H9 (cell line): ENCODE measurements around the gene KLK2. TPM values are rescaled to one million over a fixed set of nuclear protein-coding genes. Genes with fewer than 3 reads are reported as not detected.

Experiments
- DNase-seq: peaks from one replicate; pipeline ENCODE4 v3.0.0-alpha.2; 2017
- H2AFZ ChIP-seq: one replicate; pipeline ENCODE4 v1.6.1; 2013; ENCODE audit warnings: mild to moderate bottlenecking, low read length, control low read depth, moderate library complexity
- H2AK5ac ChIP-seq: 2 replicates; pipeline ENCODE4 v1.6.1; 2013; ENCODE audit warnings: low read length, control low read depth, mixed read lengths; ENCODE audit not compliant: insufficient read length
- H2BK120ac ChIP-seq: one replicate; pipeline ENCODE4 v1.6.1; 2013; ENCODE audit warnings: low read depth, mild to moderate bottlenecking, low read length, control low read depth, inconsistent platforms; ENCODE audit not compliant: poor library complexity, severe bottlenecking
- H2BK12ac ChIP-seq: 2 replicates; pipeline ENCODE4 v1.6.1; 2013; ENCODE audit warnings: low read length, control low read depth, mixed read lengths, low read depth; ENCODE audit not compliant: insufficient read length
- H2BK15ac ChIP-seq: 2 replicates; pipeline ENCODE4 v1.6.1; 2013; ENCODE audit warnings: low read depth, low read length, control low read depth
- H2BK20ac ChIP-seq: one replicate; pipeline ENCODE4 v1.6.1; 2013; ENCODE audit warnings: low read depth, mild to moderate bottlenecking, low read length, control low read depth, inconsistent platforms; ENCODE audit not compliant: poor library complexity, severe bottlenecking
- H2BK5ac ChIP-seq: 2 replicates; pipeline ENCODE4 v1.6.1; 2013; ENCODE audit warnings: low read length, control low read depth, mixed read lengths; ENCODE audit not compliant: insufficient read length
- H3K14ac ChIP-seq: 2 replicates; pipeline ENCODE4 v1.6.1; 2013; ENCODE audit warnings: low read length, control low read depth; ENCODE audit not compliant: insufficient read depth
- H3K18ac ChIP-seq: 2 replicates; pipeline ENCODE4 v1.6.1; 2013; ENCODE audit warnings: low read depth, mild to moderate bottlenecking, mixed read lengths, low read length, control low read depth; ENCODE audit not compliant: insufficient read length
- H3K23ac ChIP-seq: 2 replicates; pipeline ENCODE4 v1.6.1; 2013; ENCODE audit warnings: low read length, control low read depth, mixed read lengths, low read depth; ENCODE audit not compliant: insufficient read length
- H3K23me2 ChIP-seq: 2 replicates; pipeline ENCODE4 v1.6.1; 2013; ENCODE audit warnings: low read depth, mild to moderate bottlenecking, mixed read lengths, low read length, control low read depth; ENCODE audit not compliant: insufficient read length, poor library complexity, severe bottlenecking
- H3K27ac ChIP-seq: 2 replicates; pipeline ENCODE4 v1.5.1; 2013; ENCODE audit warnings: low read length, control low read depth, mixed read lengths, low read depth; ENCODE audit not compliant: insufficient read length
- H3K27me3 ChIP-seq: 2 replicates; pipeline ENCODE4 v1.6.1; 2013; ENCODE audit warnings: low read length, control low read depth, inconsistent platforms; ENCODE audit not compliant: insufficient read depth
- H3K4ac ChIP-seq: 2 replicates; pipeline ENCODE4 v1.6.1; 2013; ENCODE audit warnings: low read depth, mild to moderate bottlenecking, control low read depth, inconsistent platforms, low read length, moderate library complexity
- H3K4me1 ChIP-seq: 2 replicates; pipeline ENCODE4 v1.6.1; 2013; ENCODE audit warnings: low read length, control low read depth, inconsistent platforms; ENCODE audit not compliant: insufficient read depth
- H3K4me2 ChIP-seq: 2 replicates; pipeline ENCODE4 v1.6.1; 2013; ENCODE audit warnings: low read length, control low read depth, mixed read lengths; ENCODE audit not compliant: insufficient read length, insufficient read depth
- H3K56ac ChIP-seq: 2 replicates; pipeline ENCODE4 v1.6.1; 2013; ENCODE audit warnings: low read depth, mild to moderate bottlenecking, mixed read lengths, low read length, control low read depth; ENCODE audit not compliant: insufficient read length
- H3K79me1 ChIP-seq: 2 replicates; pipeline ENCODE4 v1.6.1; 2013; ENCODE audit warnings: low read depth, mild to moderate bottlenecking, moderate library complexity, low read length, control low read depth, inconsistent platforms; ENCODE audit not compliant: insufficient read depth, poor library complexity, severe bottlenecking
- H3K79me2 ChIP-seq: 2 replicates; pipeline ENCODE4 v1.6.1; 2013; ENCODE audit warnings: low read length, control low read depth, inconsistent platforms; ENCODE audit not compliant: insufficient read depth
- H3K9ac ChIP-seq: 2 replicates; pipeline ENCODE4 v1.6.1; 2013; ENCODE audit warnings: low read length, control low read depth, mixed read lengths; ENCODE audit not compliant: insufficient read length; ENCODE audit errors: extremely low read depth
- H3K9me3 ChIP-seq: one replicate; pipeline ENCODE4 v1.6.1; 2013; ENCODE audit warnings: low read depth, low read length, inconsistent platforms; ENCODE audit not compliant: control insufficient read depth
- H3T11ph ChIP-seq: one replicate; pipeline ENCODE4 v1.6.1; 2013; ENCODE audit warnings: mild to moderate bottlenecking, low read length, control low read depth, inconsistent platforms
- H4K20me1 ChIP-seq: one replicate; pipeline ENCODE4 v1.6.1; 2013; ENCODE audit not compliant: control insufficient read depth, insufficient read length, insufficient read depth
- H4K5ac ChIP-seq: 2 replicates; pipeline ENCODE4 v1.6.1; 2013; ENCODE audit warnings: low read depth, mild to moderate bottlenecking, mixed read lengths, low read length, control low read depth; ENCODE audit not compliant: insufficient read length
- H4K8ac ChIP-seq: replicated peaks from 2 replicates; pipeline ENCODE4 v1.6.1; 2013; ENCODE audit warnings: low read length, control low read depth, mixed read lengths, low read depth; ENCODE audit not compliant: insufficient read length
- H4K91ac ChIP-seq: 2 replicates; pipeline ENCODE4 v1.6.1; 2013; ENCODE audit warnings: low read depth, mild to moderate bottlenecking, moderate library complexity, mixed read lengths, low read length, control low read depth; ENCODE audit not compliant: insufficient read length
- H3K27ac Mint-ChIP-seq, 3 experiments: 2 replicates in 2 of 3; 3 replicates in 1 of 3; pipeline ENCODE4 v1.8.0; 2020 to 2021; ENCODE audit warnings: mixed read lengths in 3 of 3, mild to moderate bottlenecking in 1 of 3, moderate library complexity in 1 of 3
- H3K27me3 Mint-ChIP-seq: 2 replicates; pipeline ENCODE4 v1.8.0; 2021; ENCODE audit warnings: low read depth, mild to moderate bottlenecking, moderate library complexity, mixed read lengths
- H3K36me3 Mint-ChIP-seq, 3 experiments: 2 replicates in 2 of 3; 3 replicates in 1 of 3; pipeline ENCODE4 v1.8.0; 2020 to 2021; ENCODE audit warnings: low read depth in 3 of 3, mixed read lengths in 3 of 3; ENCODE audit not compliant: insufficient read depth in 1 of 3
- H3K4me1 Mint-ChIP-seq, 2 experiments: 2 replicates each; pipeline ENCODE4 v1.8.0; 2020; ENCODE audit warnings: mixed read lengths in 2 of 2
- H3K4me3 Mint-ChIP-seq, 2 experiments: 2 replicates in 1 of 2; 3 replicates in 1 of 2; pipeline ENCODE4 v1.8.0; 2020 to 2021; ENCODE audit warnings: mild to moderate bottlenecking in 2 of 2, mixed read lengths in 2 of 2, moderate library complexity in 1 of 2
- H3K9me3 Mint-ChIP-seq, 2 experiments: 2 replicates in 1 of 2; 3 replicates in 1 of 2; pipeline ENCODE4 v1.8.0; 2020; ENCODE audit warnings: mild to moderate bottlenecking in 2 of 2, mixed read lengths in 2 of 2, moderate library complexity in 1 of 2
- WGBS: extraction: QIAGEN DNeasy Blood & Tissue Kit; methylation state at CpG from one replicate; pipeline ENCODE4 v1.1.7; 2013; ENCODE audit warnings: missing lambda C conversion rate, low lambda C conversion rate, mixed read lengths; ENCODE audit not compliant: insufficient read length; ENCODE audit errors: extremely low coverage; 5-methylcytosine and 5-hydroxymethylcytosine counted together
- total RNA-seq: library from RNA; stranded (reverse); gene quantifications from 2 replicates; pipeline ENCODE4 v1.2.1, GENCODE V29; 2021
- TF ChIP-seq, protein P1 (sequence below): fragments of 200-600 bp; sonication (generic); conservative IDR thresholded peaks from 3 replicates; pipeline ENCODE4 v1.8.0; 2021; ENCODE audit warnings: antibody characterized with exemption, mild to moderate bottlenecking

Gene KLK2
- total RNA-seq, 1 experiment from 2014 or later = not detected

DNA sequence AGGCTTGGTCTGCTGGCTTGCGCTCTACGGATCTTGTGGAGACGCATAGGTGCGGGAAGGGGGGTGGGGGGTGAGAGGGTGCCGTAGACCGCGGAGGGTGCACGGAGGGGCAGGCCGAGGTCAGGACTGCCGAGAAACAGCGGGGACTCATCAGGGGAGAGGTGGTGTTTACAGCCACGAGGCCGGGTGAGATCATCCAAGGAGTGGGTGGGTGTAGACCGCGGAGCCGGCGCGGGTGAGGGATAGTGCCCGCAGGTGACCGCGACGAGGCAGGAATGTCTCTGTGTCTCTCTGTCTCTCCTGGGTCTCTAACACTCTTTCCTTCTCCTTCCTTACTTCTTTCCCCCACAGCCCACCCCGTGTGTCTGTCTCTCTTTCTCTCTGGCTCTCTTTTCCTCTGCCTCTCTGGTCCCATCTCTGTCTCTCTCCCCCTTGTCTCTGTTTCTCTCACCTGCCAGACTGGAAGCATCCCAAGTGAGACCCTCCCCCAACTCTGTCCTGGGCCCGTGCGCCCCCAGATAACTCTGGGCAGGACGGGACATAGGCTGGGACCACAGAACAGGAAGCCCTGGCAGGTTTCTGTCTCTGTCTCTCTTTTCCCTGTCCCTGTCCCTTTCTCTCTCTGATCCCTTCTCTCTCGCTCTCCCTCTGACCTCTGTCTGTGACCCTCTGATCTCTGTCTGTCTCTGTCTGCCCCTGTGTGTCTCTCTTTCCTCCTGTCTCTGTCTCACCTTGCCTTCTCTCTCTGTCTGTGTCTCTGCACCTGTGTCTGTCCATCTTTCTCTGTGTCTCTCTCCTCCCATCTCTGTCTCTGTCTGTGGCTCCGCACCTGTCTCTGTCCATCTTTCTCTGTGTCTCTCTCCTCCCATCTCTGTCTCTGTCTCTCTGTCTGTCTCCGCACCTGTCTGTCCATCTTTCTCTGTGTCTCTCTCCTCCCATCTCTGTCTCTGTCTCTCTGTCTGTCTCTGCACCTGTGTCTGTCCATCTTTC, 39.8 kb downstream of the KLK2 start:
- Histone ChIP-seq H4K5ac (no peak overlapping the region), H3K79me2 (no peaks in the 10 kb centered on the region), H2BK15ac (no peak overlapping the region), H3K4me1 (no peaks in the 10 kb centered on the region), H3K23ac (no peak overlapping the region), H3K4ac (no peak overlapping the region), H3K79me1 (no peaks in the 10 kb centered on the region), H3K18ac (no peak overlapping the region), H4K20me1 (no peaks in the 10 kb centered on the region), H3K9me3 (no peaks in the 10 kb centered on the region), H3K27me3 (peaks cover 30% of the 10 kb centered on the region; the same call in 1 of the 2 replicates), H3K23me2 (peaks cover 7% of the 10 kb centered on the region), H2BK120ac (no peak overlapping the region), H3K9ac (no peak overlapping the region), H2AFZ (no peak overlapping the region), H3T11ph (no peak overlapping the region), H2BK5ac (no peak overlapping the region), H2AK5ac (no peak overlapping the region), H3K4me2 (peak overlapping the region; percentile 74), H3K56ac (no peak overlapping the region), H3K14ac (no peak overlapping the region), H2BK12ac (no peak overlapping the region), H3K27ac (no peak overlapping the region), H2BK20ac (no peak overlapping the region), H4K91ac (no peak overlapping the region), H4K8ac (no peak overlapping the region)
- peaks cover 46% of the 10 kb centered on the region for H3K27me3 Mint-ChIP-seq
- H3K27ac Mint-ChIP-seq = no peak overlapping the region
- no peaks in the 10 kb centered on the region for H3K36me3 Mint-ChIP-seq
- no peak overlapping the region for H3K4me3 Mint-ChIP-seq
- WGBS = no CpG with 5 or more reads among the region's 29 CpGs
- no peaks in the 10 kb centered on the region; a peak in 1 of 5 replicates for H3K9me3 Mint-ChIP-seq
- TF ChIP-seq, protein P1, sequence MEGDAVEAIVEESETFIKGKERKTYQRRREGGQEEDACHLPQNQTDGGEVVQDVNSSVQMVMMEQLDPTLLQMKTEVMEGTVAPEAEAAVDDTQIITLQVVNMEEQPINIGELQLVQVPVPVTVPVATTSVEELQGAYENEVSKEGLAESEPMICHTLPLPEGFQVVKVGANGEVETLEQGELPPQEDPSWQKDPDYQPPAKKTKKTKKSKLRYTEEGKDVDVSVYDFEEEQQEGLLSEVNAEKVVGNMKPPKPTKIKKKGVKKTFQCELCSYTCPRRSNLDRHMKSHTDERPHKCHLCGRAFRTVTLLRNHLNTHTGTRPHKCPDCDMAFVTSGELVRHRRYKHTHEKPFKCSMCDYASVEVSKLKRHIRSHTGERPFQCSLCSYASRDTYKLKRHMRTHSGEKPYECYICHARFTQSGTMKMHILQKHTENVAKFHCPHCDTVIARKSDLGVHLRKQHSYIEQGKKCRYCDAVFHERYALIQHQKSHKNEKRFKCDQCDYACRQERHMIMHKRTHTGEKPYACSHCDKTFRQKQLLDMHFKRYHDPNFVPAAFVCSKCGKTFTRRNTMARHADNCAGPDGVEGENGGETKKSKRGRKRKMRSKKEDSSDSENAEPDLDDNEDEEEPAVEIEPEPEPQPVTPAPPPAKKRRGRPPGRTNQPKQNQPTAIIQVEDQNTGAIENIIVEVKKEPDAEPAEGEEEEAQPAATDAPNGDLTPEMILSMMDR = no peak
- peaks cover 15 to 17% of the 10 kb centered on the region in 2 experiments for H3K4me1 Mint-ChIP-seq
- no peak for DNase-seq
